Peyer's patch (tissue), 4 donors: Measurements from ENCODE around the gene ERVW-1.

Experiments used
- POLR2A ChIP-seq, 2 donors: fragments of 450-650 bp; IDR thresholded peaks; one replicate each; pipeline ENCODE4 v1.5.1; 2017; ENCODE audit warnings: antibody characterized with exemption in 2 of 2, mild to moderate bottlenecking in 2 of 2, moderate library complexity in 2 of 2
- TF ChIP-seq, protein P1 (sequence below), 6 experiments: fragments of 450-650 bp in 4 of 6; fragments of 200-600 bp in 2 of 6; sonication (generic) in 1 of 6; IDR thresholded peaks; one replicate each; pipeline ENCODE4 v1.5.1; 2017 to 2019; ENCODE audit warnings: antibody characterized with exemption in 6 of 6, mild to moderate bottlenecking in 3 of 6, moderate library complexity in 1 of 6

GRCh38 chr7:92447345-92448204 is 30.2 kb downstream of the ERVW-1 start, which contains the start of gene GATAD1:
- TF ChIP-seq, protein P1, sequence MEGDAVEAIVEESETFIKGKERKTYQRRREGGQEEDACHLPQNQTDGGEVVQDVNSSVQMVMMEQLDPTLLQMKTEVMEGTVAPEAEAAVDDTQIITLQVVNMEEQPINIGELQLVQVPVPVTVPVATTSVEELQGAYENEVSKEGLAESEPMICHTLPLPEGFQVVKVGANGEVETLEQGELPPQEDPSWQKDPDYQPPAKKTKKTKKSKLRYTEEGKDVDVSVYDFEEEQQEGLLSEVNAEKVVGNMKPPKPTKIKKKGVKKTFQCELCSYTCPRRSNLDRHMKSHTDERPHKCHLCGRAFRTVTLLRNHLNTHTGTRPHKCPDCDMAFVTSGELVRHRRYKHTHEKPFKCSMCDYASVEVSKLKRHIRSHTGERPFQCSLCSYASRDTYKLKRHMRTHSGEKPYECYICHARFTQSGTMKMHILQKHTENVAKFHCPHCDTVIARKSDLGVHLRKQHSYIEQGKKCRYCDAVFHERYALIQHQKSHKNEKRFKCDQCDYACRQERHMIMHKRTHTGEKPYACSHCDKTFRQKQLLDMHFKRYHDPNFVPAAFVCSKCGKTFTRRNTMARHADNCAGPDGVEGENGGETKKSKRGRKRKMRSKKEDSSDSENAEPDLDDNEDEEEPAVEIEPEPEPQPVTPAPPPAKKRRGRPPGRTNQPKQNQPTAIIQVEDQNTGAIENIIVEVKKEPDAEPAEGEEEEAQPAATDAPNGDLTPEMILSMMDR (IDR thresholded peaks at IDR 0.05), result peak in 4 of 6 experiments; percentile 95 to 98 (median 96)
- peak; percentile 47 to 74 for TF ChIP-seq POLR2A (IDR thresholded peaks at IDR 0.05)
